Neural progenitor cell (in vitro differentiated cells): ENCODE data around the gene PZP. TPM values are rescaled to one million over a fixed set of nuclear protein-coding genes. Genes with fewer than 3 reads are reported as not detected.
"Not testable (repeated sequence)": the region's sequence is repeated elsewhere in the genome, so short reads cannot be mapped to it uniquely, and the experiment has no call there.

Experiments
- DNase-seq: peaks from one replicate; pipeline ENCODE4 v3.0.0-alpha.2; 2016; ENCODE audit warnings: low spot score
- H2AFZ ChIP-seq: fragments of 200-600 bp; sonication (generic); replicated peaks from 2 replicates; pipeline ENCODE4 v1.6.1; 2016; ENCODE audit warnings: antibody characterized with exemption
- H3F3A ChIP-seq: fragments of 200-600 bp; sonication (generic); 2 replicates; pipeline ENCODE4 v1.6.1; 2016; ENCODE audit warnings: antibody characterized with exemption, low read depth
- H3K27ac ChIP-seq: fragments of 200-600 bp; sonication (generic); 2 replicates; pipeline ENCODE4 v1.5.1; 2016; ENCODE audit warnings: mild to moderate bottlenecking
- H3K27me3 ChIP-seq: fragments of 200-600 bp; sonication (generic); 2 replicates; pipeline ENCODE4 v1.6.1; 2016; ENCODE audit warnings: mild to moderate bottlenecking, moderate library complexity
- H3K36me3 ChIP-seq: fragments of 200-600 bp; sonication (generic); 2 replicates; pipeline ENCODE4 v1.5.1; 2016
- H3K4me1 ChIP-seq: fragments of 200-600 bp; sonication (generic); 2 replicates; pipeline ENCODE4 v1.6.1; 2016; ENCODE audit warnings: mixed run types
- H3K4me2 ChIP-seq: fragments of 200-600 bp; sonication (generic); 2 replicates; pipeline ENCODE4 v1.6.1; 2016
- H3K4me3 ChIP-seq: fragments of 200-600 bp; sonication (generic); 2 replicates; pipeline ENCODE4 v1.5.1; 2016
- H3K79me2 ChIP-seq: fragments of 200-600 bp; sonication (generic); 2 replicates; pipeline ENCODE4 v1.6.1; 2016; ENCODE audit warnings: low read depth
- H3K9ac ChIP-seq: fragments of 200-600 bp; sonication (generic); 2 replicates; pipeline ENCODE4 v1.6.1; 2016
- H3K9me3 ChIP-seq: fragments of 200-600 bp; sonication (generic); 2 replicates; pipeline ENCODE4 v1.5.1; 2016; ENCODE audit warnings: low read depth
- H4K20me1 ChIP-seq: fragments of 200-600 bp; sonication (generic); 2 replicates; pipeline ENCODE4 v1.6.1; 2016; ENCODE audit warnings: low read depth
- H3K27ac Mint-ChIP-seq: 3 replicates; pipeline ENCODE4 v1.8.0; 2021; ENCODE audit warnings: mixed read lengths
- H3K27me3 Mint-ChIP-seq: 2 replicates; pipeline ENCODE4 v1.8.0; 2022; ENCODE audit warnings: low read depth, mild to moderate bottlenecking, inconsistent platforms, moderate library complexity, mixed read lengths; ENCODE audit not compliant: insufficient read depth
- H3K36me3 Mint-ChIP-seq: 3 replicates; pipeline ENCODE4 v1.8.0; 2021; ENCODE audit warnings: mixed read lengths
- H3K4me1 Mint-ChIP-seq: 3 replicates; pipeline ENCODE4 v1.8.0; 2021; ENCODE audit warnings: mixed read lengths
- H3K4me3 Mint-ChIP-seq: 3 replicates; pipeline ENCODE4 v1.8.0; 2021; ENCODE audit warnings: mild to moderate bottlenecking, moderate library complexity, mixed read lengths
- H3K9me3 Mint-ChIP-seq: 3 replicates; pipeline ENCODE4 v1.8.0; 2020; ENCODE audit warnings: mixed read lengths
- EZH2 ChIP-seq: fragments of 200-600 bp; sonication (generic); IDR thresholded peaks from 2 replicates; pipeline ENCODE4 v1.6.1; 2017; ENCODE audit warnings: antibody characterized with exemption, mild to moderate bottlenecking, moderate library complexity
- EZH2phosphoT487 ChIP-seq: fragments of 200-600 bp; sonication (generic); IDR thresholded peaks from 2 replicates; pipeline ENCODE4 v1.6.1; 2017; ENCODE audit warnings: antibody characterized with exemption
- total RNA-seq: library from RNA; depleted of rRNA; stranded (reverse); fragments of >200 nt; gene quantifications from 2 replicates; pipeline ENCODE4 v1.2.3, GENCODE V29; 2015; ENCODE audit warnings: low replicate concordance
- TF ChIP-seq, protein P1 (sequence below): fragments of 200-600 bp; sonication (generic); IDR thresholded peaks from 2 replicates; pipeline ENCODE4 v1.5.1; 2017; ENCODE audit warnings: antibody characterized with exemption, mild to moderate bottlenecking

Gene PZP
- total RNA-seq, 1 donor from 2014 or later = not detected

GRCh38 chr12:9143929-9144729 is 64.1 kb downstream of the PZP start:
- H3K79me2 ChIP-seq = no peaks in the 10 kb centered on the region
- no peaks in the 10 kb centered on the region for H3F3A ChIP-seq
- H3K9me3 ChIP-seq = peaks cover 8% of the 10 kb centered on the region
- DNase-seq = no peak
- no peak overlapping the region for H3K9ac ChIP-seq
- no peaks in the 10 kb centered on the region for H3K27me3 Mint-ChIP-seq
- H4K20me1 ChIP-seq = no peaks in the 10 kb centered on the region
- H2AFZ ChIP-seq = no peak overlapping the region
- H3K27me3 ChIP-seq = no peaks in the 10 kb centered on the region
- no peaks in the 10 kb centered on the region for H3K36me3 Mint-ChIP-seq
- H3K4me3 ChIP-seq = no peak overlapping the region
- no peak overlapping the region for H3K4me2 ChIP-seq
- TF ChIP-seq EZH2phosphoT487 = no peak
- no peak for TF ChIP-seq EZH2
- TF ChIP-seq, protein P1, sequence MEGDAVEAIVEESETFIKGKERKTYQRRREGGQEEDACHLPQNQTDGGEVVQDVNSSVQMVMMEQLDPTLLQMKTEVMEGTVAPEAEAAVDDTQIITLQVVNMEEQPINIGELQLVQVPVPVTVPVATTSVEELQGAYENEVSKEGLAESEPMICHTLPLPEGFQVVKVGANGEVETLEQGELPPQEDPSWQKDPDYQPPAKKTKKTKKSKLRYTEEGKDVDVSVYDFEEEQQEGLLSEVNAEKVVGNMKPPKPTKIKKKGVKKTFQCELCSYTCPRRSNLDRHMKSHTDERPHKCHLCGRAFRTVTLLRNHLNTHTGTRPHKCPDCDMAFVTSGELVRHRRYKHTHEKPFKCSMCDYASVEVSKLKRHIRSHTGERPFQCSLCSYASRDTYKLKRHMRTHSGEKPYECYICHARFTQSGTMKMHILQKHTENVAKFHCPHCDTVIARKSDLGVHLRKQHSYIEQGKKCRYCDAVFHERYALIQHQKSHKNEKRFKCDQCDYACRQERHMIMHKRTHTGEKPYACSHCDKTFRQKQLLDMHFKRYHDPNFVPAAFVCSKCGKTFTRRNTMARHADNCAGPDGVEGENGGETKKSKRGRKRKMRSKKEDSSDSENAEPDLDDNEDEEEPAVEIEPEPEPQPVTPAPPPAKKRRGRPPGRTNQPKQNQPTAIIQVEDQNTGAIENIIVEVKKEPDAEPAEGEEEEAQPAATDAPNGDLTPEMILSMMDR = no peak
- no peaks in the 10 kb centered on the region for H3K36me3 ChIP-seq
- no peak overlapping the region for H3K4me3 Mint-ChIP-seq
- no peak overlapping the region for H3K27ac Mint-ChIP-seq
- H3K27ac ChIP-seq = no peak overlapping the region
- no peaks in the 10 kb centered on the region for H3K4me1 ChIP-seq
- no peaks in the 10 kb centered on the region for H3K4me1 Mint-ChIP-seq
- peaks cover 30% of the 10 kb centered on the region for H3K9me3 Mint-ChIP-seq

DNA sequence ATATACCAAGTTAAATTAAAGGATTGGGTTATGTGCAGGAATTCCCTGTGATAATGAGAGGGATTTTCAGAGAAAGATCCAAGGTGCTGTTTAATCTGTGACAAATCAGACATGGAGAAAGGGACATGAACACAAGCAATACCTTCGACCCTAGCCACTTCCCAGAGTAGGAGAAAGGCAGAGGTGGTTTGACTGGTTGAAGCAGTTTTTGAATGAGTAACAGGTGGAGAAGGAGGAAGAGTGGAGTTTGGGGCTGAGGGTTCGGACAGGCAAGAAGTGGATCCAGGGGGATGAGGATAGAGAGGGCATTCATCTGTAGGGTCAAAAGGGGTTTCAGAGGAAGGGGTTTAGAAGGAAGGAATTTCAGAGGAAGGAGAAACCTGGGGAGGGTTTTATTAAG is 65.1 kb downstream of the PZP start:
- H3K4me3 Mint-ChIP-seq = no peak overlapping the region
- no peaks in the 10 kb centered on the region for H3K4me1 Mint-ChIP-seq
- no peak for TF ChIP-seq EZH2
- no peaks in the 10 kb centered on the region for H4K20me1 ChIP-seq
- DNase-seq = no peak
- H3K27me3 Mint-ChIP-seq = no peaks in the 10 kb centered on the region
- H3F3A ChIP-seq = no peaks in the 10 kb centered on the region
- H3K9ac ChIP-seq = no peak overlapping the region
- H3K79me2 ChIP-seq = no peaks in the 10 kb centered on the region
- no peaks in the 10 kb centered on the region for H3K4me1 ChIP-seq
- H3K27me3 ChIP-seq = no peaks in the 10 kb centered on the region
- H3K27ac ChIP-seq = no peak overlapping the region
- H2AFZ ChIP-seq = no peak overlapping the region
- H3K4me3 ChIP-seq = no peak overlapping the region
- H3K9me3 ChIP-seq = peaks cover 14% of the 10 kb centered on the region
- H3K36me3 ChIP-seq = no peaks in the 10 kb centered on the region
- H3K4me2 ChIP-seq = no peak overlapping the region
- H3K9me3 Mint-ChIP-seq = peaks cover 30% of the 10 kb centered on the region
- H3K36me3 Mint-ChIP-seq = no peaks in the 10 kb centered on the region
- no peak overlapping the region for H3K27ac Mint-ChIP-seq

GRCh38 chr12:9139588-9140290 is 68.5 kb downstream of the PZP start:
- not testable (repeated sequence) for H3K27ac Mint-ChIP-seq, H3K36me3 Mint-ChIP-seq, H3K9ac ChIP-seq, H3K4me2 ChIP-seq, H3K36me3 ChIP-seq, H3K79me2 ChIP-seq, H3K4me1 Mint-ChIP-seq, DNase-seq, H2AFZ ChIP-seq, H3K4me1 ChIP-seq, H4K20me1 ChIP-seq, H3K27ac ChIP-seq, H3F3A ChIP-seq, H3K4me3 Mint-ChIP-seq, H3K27me3 Mint-ChIP-seq, H3K27me3 ChIP-seq, H3K4me3 ChIP-seq
- H3K9me3 Mint-ChIP-seq = peaks cover 27% of the 10 kb centered on the region
- H3K9me3 ChIP-seq = peaks cover 14% of the 10 kb centered on the region

GRCh38 chr12:9135903-9136310 is 72.3 kb downstream of the PZP start:
- Histone ChIP-seq H3K27me3 (no peaks in the 10 kb centered on the region), H3F3A (no peaks in the 10 kb centered on the region), H3K4me2 (no peak overlapping the region), H3K4me1 (no peaks in the 10 kb centered on the region), H4K20me1 (no peaks in the 10 kb centered on the region), H3K9ac (no peak overlapping the region), H3K27ac (no peak overlapping the region), H3K9me3 (peaks cover 14% of the 10 kb centered on the region), H2AFZ (no peak overlapping the region), H3K4me3 (no peak overlapping the region), H3K79me2 (no peaks in the 10 kb centered on the region), H3K36me3 (no peaks in the 10 kb centered on the region)
- no peak for TF ChIP-seq EZH2
- TF ChIP-seq, protein P1 = no peak
- TF ChIP-seq EZH2phosphoT487 = no peak
- Mint-ChIP-seq H3K27ac (no peak overlapping the region), H3K4me3 (no peak overlapping the region), H3K36me3 (no peaks in the 10 kb centered on the region), H3K4me1 (no peaks in the 10 kb centered on the region), H3K27me3 (no peaks in the 10 kb centered on the region), H3K9me3 (peaks cover 9% of the 10 kb centered on the region)
- DNase-seq = no peak
